ENCODE results near the gene MIF4GD. TPM values are rescaled to one million over a fixed set of nuclear protein-coding genes. Genes with fewer than 3 reads are reported as not detected.
A peak's percentile ranks its signal among the peaks of the same experiment; 100 is the strongest.

Gene MIF4GD
- total RNA-seq, 1 donor from 2014 or later, result 55.2 TPM

DNA sequence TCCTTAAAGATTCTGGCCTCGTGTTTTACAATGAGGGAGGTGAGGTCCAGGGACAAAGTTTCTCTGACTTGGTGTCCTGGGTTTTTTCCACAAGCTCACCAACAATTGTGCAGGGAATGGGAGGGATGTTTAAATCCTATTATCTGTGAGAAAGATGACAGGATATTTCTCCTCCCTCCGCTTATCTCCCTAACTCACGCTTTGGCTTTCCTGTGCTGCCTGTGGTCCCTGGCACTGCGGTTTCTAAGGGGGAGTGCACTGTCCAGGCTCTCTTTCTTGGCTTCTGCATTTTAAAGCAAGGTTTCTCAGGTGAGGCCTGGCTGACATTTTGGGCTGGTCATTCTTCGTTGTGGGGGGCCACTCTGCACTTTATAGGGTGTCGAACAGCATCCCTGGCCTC lies 26.0 kb downstream of the MIF4GD start:
- POLR2A ChIA-PET, result interaction anchor here (0.5 to 2.4 kb wide), 7 partner anchors 16 to 128 kb away, joined by 3 to 26 read pairs (median 5); partner anchors contain the start of genes GGA3, MIF4GD, MRPS7 and SLC25A19
- Mint-ChIP-seq H3K27me3 (no peaks in the 10 kb centered on the region), H3K4me1 (peaks cover 63% of the 10 kb centered on the region), H3K27ac (peak overlapping the region; percentile 87), H3K9me3 (no peaks in the 10 kb centered on the region), H3K4me3 (no peak overlapping the region), H3K36me3 (ENCODE audit: low read depth) (peaks cover 69% of the 10 kb centered on the region)
- intact Hi-C loops (cut with micrococcal nuclease), result no loop called here
- DNase-seq, result no peak
- CTCF ChIA-PET, result interaction anchor here (1.8 kb wide), 1 partner anchor 16 kb away, joined by 6 read pairs; the partner anchor contains the start of genes GGA3 and MRPS7
- TF ChIP-seq, protein P1, sequence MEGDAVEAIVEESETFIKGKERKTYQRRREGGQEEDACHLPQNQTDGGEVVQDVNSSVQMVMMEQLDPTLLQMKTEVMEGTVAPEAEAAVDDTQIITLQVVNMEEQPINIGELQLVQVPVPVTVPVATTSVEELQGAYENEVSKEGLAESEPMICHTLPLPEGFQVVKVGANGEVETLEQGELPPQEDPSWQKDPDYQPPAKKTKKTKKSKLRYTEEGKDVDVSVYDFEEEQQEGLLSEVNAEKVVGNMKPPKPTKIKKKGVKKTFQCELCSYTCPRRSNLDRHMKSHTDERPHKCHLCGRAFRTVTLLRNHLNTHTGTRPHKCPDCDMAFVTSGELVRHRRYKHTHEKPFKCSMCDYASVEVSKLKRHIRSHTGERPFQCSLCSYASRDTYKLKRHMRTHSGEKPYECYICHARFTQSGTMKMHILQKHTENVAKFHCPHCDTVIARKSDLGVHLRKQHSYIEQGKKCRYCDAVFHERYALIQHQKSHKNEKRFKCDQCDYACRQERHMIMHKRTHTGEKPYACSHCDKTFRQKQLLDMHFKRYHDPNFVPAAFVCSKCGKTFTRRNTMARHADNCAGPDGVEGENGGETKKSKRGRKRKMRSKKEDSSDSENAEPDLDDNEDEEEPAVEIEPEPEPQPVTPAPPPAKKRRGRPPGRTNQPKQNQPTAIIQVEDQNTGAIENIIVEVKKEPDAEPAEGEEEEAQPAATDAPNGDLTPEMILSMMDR (IDR thresholded peaks at IDR 0.05), result no peak
- no peak for ATAC-seq (ENCODE audit: low read depth)

DNA sequence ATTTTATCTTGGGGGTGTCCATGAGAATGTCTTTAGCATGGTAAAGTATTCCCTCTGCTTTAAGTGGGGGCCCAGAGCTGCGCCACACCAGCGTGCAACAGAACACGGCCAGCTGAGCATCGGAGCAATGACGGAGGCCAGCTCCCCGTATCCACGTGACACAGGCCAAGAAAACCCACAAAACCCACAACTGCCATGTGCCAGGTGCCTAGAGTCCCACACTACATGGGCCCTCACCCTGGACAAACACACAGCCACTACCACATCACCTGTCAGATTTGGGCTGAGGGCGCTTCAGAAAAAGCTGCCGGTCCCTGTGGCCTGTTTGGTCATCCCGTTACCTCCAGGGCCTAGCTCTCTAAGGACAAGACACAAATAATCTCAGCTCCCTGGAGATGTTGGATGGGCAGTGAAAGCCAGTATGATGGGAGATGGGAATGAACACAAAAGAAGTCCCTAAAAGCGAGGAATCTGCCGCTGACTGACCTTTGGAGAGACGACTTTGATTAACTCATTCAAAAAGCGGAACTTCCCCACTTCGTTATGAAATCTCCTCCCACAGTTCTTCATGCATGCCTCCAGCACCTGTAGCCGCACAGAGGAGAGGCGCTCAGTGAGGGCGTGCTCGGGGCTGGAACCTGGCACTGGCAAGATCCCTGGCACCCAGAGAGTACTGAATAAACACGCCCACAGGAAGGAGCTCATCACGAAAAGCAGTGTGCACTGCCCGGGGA lies 26.7 kb downstream of the MIF4GD start:
- POLR2A ChIA-PET, result interaction anchor here (0.5 to 2.4 kb wide), 9 partner anchors 17 to 328 kb away, joined by 3 to 26 read pairs (median 5); partner anchors contain the start of genes GGA3, MIF4GD, MRPS7 and SLC25A19
- TF ChIP-seq, protein P1 (IDR thresholded peaks at IDR 0.05), result no peak
- peaks cover 76% of the 10 kb centered on the region for H3K36me3 Mint-ChIP-seq (ENCODE audit: low read depth)
- no peaks in the 10 kb centered on the region for H3K9me3 Mint-ChIP-seq
- H3K27ac Mint-ChIP-seq, result peak overlapping the region; percentile 87
- intact Hi-C loops (cut with micrococcal nuclease), result loop anchor here (1.0 kb wide), 1 partner anchor 17 kb away; the partner anchor contains the start of genes GGA3 and MRPS7
- ATAC-seq (ENCODE audit: low read depth) (peak; percentile 75), DNase-seq (peak; percentile 31)
- CTCF ChIA-PET, result interaction anchor here (0.9 to 5.0 kb wide), 3 partner anchors 17 to 168 kb away, joined by 4 to 24 read pairs (median 6); partner anchors contain the start of genes GGA3, MIF4GD and MRPS7
- peaks cover 55% of the 10 kb centered on the region for H3K4me1 Mint-ChIP-seq
- peak overlapping the region; percentile 57 for H3K4me3 Mint-ChIP-seq
- H3K27me3 Mint-ChIP-seq, result no peaks in the 10 kb centered on the region

DNA sequence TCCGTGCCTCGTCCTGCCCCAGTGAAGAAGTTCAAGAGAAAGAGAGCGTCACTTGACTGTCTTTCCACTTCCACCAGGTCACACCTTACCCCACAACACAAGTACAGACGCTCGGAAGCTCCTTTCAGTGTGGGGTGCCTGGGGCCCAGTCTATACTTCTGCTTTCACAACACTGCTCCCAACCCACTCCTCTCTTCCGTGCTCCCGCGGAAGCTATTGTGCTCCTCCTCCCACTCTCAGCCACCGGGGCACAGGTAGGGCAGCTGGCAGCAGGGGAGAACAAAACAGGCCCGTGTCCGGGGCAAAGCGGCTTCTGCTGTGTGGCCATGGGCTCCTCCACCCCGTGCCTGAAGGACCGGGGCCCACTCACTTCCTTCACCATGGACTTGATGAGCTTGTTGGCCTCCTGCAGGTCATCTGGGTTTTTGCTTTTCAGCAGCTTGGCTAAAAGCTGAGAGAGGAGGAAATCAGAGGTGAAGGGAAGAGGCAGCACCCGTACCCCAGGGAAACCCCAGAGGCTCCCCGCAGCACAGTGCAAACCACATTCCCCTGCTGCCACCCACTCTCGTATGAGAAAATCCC lies 28.5 kb downstream of the MIF4GD start:
- ChIA-PET CTCF (interaction anchor here (0.7 to 5.0 kb wide), 4 partner anchors 17 to 170 kb away, joined by 3 to 24 read pairs (median 6); partner anchors contain the start of gene MIF4GD), POLR2A (interaction anchor here (0.5 to 1.6 kb wide), 12 partner anchors 9 to 1428 kb away, joined by 3 to 13 read pairs (median 4); partner anchors contain the start of genes GGA3, MIF4GD, MRPS7 and SLC25A19)
- intact Hi-C loops (cut with micrococcal nuclease), result no loop called here
- H3K4me3 Mint-ChIP-seq, result peak overlapping the region; percentile 36
- H3K27ac Mint-ChIP-seq, result peak overlapping the region; percentile 79
- DNase-seq (peak; percentile 26), ATAC-seq (ENCODE audit: low read depth) (peak; percentile 47)
- peaks cover 57% of the 10 kb centered on the region for H3K4me1 Mint-ChIP-seq
- no peaks in the 10 kb centered on the region for H3K9me3 Mint-ChIP-seq
- peaks cover 89% of the 10 kb centered on the region for H3K36me3 Mint-ChIP-seq (ENCODE audit: low read depth)
- H3K27me3 Mint-ChIP-seq, result no peaks in the 10 kb centered on the region
- TF ChIP-seq, protein P1 (IDR thresholded peaks at IDR 0.05), result no peak

DNA sequence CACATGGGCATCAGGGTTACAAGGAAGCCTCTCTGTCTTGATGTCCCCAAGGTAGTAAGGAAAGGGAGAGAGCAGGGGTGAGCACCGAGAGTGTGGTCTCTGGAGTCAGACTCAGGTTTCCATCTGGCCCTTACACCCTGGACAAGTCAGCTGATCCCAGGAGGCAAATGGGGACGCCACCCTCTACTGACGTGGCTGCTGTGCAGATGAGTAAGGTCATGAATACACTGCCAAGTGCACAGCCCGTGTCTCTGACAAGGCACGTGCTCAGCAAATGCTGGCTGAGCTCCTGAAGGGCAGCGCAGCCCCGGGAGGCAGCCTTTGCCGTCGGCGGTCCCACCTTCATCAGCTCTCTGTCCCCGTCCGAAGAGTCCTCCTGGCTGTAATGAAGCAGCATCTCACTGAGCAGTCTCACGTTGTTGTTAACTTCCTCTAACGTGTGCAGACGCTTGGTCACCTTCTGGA lies 29.0 kb downstream of the MIF4GD start:
- ATAC-seq (ENCODE audit: low read depth), result peak; percentile 4
- intact Hi-C loops (cut with micrococcal nuclease), result no loop called here
- Mint-ChIP-seq H3K27me3 (no peaks in the 10 kb centered on the region), H3K4me3 (no peak overlapping the region), H3K36me3 (ENCODE audit: low read depth) (peaks cover 92% of the 10 kb centered on the region), H3K27ac (peak overlapping the region; percentile 79), H3K9me3 (no peaks in the 10 kb centered on the region), H3K4me1 (peaks cover 57% of the 10 kb centered on the region)
- CTCF ChIA-PET, result interaction anchor here (0.6 to 5.0 kb wide), 5 partner anchors 18 to 170 kb away, joined by 3 to 24 read pairs (median 4); partner anchors contain the start of gene MIF4GD
- no peak for DNase-seq
- TF ChIP-seq, protein P1 (IDR thresholded peaks at IDR 0.05), result no peak
- POLR2A ChIA-PET, result interaction anchor here (0.5 to 1.6 kb wide), 10 partner anchors 9 to 602 kb away, joined by 3 to 13 read pairs (median 4); partner anchors contain the start of genes GGA3, MIF4GD, MRPS7 and SLC25A19

Data from activated B cell treated with CpG ODN at 0.5 μM for 24 hours (primary cell).